HG03558 (cell line): Measurements from ENCODE around the gene CSH2.

ENCODE experiments used
- ATAC-seq: cut with Tn5 transposase; IDR thresholded peaks from one replicate; pipeline ENCODE4 v1.9.1; 2021; ENCODE audit warnings: moderate number of reproducible peaks; ENCODE audit not compliant: unreplicated experiment; ENCODE audit errors: extremely low read depth

Gene CSH2

DNA sequence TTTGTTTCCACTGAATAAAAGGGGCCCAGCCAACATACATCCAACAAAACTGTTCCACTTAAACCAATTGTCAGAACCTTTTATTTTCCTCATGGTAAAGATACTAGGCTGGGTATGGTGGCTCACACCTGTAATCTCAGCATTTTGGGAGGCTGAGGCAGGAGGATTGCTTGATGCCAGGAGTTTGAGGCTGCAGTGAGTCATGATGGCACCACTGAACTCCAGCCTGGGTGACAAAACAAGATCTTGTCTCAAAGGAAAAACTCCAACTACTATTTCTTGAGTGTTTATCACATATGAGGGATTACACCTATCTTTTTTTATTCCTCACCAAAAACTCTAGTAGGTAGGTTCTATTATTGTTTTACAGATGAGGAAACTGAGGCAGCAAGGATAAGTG is 50.9 kb downstream of the CSH2 start:
- ATAC-seq, result no peak
